ENCODE data around the gene TNRC6A.
A peak's percentile ranks its signal among the peaks of the same experiment; 100 is the strongest.
"Not testable (repeated sequence)": the region's sequence is repeated elsewhere in the genome, so short reads cannot be mapped to it uniquely, and the experiment has no call there.

Gene TNRC6A

DNA sequence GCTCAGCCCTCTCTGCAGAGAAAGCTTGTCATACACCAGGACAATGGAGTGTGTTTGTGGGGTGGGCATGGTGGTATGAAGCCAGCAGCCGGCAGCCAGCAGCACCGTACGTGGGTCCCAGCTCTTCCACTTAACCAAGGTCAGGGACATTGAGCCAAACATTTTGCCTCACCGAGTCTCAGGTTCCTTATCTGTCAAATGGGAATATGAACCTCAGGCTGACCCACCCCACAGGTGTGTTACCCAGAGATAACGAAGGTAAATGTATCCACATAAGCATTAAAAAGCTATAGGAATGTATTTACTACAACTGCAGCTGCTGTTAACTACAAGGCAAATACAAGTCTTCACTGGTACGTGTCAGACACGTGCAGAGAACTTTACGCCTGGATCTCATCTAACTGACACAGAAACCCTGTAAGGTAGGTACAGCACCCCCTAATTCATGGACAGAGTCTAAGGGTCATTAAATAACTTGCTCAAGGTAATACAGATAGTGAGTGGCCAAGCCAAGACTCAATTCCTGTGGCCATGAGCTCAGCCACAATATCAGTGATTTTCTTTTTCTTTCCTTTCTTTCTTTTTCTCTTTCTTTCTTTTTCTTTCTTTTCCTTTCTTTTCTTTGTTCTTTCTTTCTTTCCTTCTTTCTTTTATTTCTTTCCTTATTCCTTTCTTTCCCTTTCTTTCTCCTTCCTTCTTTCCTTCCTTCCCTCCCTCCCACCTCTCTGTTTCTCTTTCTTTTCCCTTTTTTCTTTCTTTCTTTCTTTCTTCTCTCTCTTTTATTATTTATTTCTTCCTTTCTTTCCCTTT, 117.3 kb downstream of the TNRC6A start:
- no peak for DNase-seq

DNA sequence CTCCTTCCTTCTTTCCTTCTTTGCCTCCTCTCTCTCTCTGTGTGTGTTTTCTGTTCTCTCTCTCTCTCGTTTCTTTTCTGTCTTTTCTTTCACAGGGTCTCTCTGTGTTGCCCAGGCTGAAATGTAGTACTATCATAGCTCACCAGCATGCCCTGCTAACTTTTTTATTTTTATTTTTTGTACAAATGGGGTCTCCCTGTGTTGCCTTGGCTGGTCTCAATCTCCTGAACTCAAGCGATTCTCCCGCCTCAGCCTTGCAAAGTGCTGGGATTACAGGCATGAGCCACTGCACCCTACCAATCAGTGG, 117.9 kb downstream of the TNRC6A start:
- DNase-seq = no peak

DNA sequence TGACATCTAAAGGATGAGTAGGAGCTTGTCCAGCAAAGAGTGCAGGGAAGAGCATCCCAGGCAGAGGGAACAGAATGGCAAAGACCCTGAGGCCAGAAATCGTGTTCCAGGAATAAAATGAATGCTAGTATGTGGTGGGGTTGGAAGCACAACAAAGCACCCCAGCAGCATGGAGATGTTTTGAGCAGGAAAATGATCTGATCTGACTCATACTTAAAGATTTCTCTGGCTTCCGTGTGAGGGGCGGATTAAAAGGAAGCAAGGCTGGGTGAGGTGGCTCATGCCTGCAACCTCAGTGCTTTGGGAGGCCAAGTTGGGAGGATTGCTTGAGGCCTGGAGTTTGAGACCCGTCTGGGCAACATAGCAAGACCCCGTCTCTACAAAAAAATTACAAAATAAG, 118.6 kb downstream of the TNRC6A start:
- no peak for DNase-seq

- no peak for DNase-seq
Measured at GRCh38 chr16:24849641-24850040, 120.2 kb downstream of the TNRC6A start.

DNA sequence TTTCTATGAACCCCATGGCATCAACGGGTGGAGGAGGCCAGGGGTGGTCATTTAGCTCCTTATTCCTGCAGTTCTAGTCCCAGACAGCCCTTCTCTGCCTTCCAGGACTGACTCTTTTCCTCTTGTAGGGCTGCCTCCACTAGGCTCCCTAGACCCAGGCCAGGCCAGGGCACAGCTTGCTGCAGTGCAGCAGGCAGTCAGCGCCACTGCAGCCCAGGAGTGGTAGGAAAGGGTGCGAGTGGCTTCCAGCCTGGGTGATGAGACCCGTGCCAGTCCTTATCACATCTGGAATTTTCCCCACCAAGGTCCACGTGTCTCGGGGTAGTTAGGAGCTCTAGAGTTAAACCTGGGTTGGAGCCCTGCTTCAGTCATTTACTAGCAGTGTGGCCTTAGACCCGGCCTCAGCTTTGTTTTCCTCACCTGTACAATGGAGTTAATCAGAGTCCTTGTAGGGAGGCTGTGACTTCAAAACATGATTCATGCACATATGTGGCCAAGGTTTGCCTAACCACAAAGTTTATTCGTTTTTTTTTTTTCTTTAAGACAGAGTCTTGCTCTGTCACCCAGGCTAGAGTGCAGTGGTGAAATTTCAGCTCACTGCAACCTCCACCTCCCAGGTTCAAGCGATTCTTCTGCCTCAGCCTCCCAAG, 121.0 kb downstream of the TNRC6A start:
- DNase-seq = no peak

- DNase-seq = peak; percentile 23
Measured at GRCh38 chr16:24851700-24852099, 122.2 kb downstream of the TNRC6A start.

GRCh38 chr16:24852281-24852721, 122.8 kb downstream of the TNRC6A start:
- DNase-seq = no peak

GRCh38 chr16:24853169-24853824, 123.8 kb downstream of the TNRC6A start:
- no peak for DNase-seq

DNA sequence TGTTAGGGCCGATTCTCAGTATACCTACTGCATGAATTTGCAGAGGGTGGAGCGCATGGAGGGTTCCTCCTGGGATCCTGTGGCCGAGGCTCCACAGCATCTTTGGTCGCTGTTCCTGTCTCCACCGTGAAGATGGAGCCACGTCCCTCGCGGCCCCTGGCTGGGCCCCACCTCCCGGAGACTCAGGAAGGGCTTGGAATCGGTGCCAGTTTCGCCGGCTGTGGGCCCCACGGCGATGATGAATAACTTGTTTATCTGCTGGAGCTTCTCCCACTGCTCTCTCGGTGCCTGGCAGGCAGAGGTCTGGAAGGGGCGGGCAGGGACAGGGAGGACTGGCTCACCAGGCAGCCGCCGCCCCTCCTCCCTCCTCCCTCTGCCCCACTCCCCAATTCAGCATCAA, 124.4 kb downstream of the TNRC6A start:
- DNase-seq = no peak

- no peak for DNase-seq
Measured at GRCh38 chr16:24854607-24855171, 125.2 kb downstream of the TNRC6A start.

- no peak for DNase-seq
Measured at GRCh38 chr16:24855678-24856077, 126.2 kb downstream of the TNRC6A start.

GRCh38 chr16:24856871-24857270, 127.4 kb downstream of the TNRC6A start:
- not testable (repeated sequence) for DNase-seq

- DNase-seq = peak; percentile 32
Measured at GRCh38 chr16:24858219-24859041, 129.0 kb downstream of the TNRC6A start.

- DNase-seq = no peak
Measured at GRCh38 chr16:24861461-24861860, 132.0 kb downstream of the TNRC6A start.

DNA sequence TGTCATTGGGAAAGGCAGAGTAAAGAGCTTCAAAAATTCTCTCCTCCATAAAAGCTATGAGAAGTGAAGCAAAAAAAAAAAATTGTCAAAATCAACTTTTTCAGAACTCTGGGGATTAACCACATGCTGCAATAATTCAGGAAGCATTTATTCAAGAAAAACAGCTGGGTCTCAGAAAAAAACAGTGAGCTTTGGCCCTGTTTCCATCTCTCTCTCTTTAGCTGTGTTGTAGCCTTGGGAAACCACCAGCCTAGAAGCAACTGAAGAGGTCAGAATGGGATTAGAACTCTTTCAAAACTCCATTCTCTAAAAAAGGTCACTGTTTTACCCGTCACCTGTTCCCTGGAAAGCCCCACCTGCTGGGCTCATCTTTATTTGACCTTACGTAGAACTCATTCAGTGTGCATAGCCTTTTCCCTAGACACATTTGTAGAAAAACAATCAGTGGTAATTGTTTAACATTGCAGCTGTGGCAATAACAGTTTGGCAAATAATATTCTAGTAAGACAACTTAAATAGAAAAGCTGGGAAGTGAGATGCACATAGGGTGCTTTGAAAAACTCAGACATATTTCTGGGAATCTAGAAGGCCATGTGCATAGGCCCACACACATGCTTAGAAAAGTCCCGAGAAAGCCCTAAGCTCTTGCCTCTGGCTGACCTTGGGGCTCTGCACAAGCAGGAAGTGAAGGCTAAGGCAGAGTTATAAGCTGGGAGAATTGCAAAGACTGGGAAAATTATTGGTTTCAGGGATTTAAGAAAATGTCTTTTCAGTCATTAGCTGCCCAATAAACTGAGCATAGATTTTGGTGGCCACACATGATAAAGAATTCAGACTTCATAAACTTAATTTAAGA, 134.4 kb downstream of the TNRC6A start:
- DNase-seq = no peak

DNA sequence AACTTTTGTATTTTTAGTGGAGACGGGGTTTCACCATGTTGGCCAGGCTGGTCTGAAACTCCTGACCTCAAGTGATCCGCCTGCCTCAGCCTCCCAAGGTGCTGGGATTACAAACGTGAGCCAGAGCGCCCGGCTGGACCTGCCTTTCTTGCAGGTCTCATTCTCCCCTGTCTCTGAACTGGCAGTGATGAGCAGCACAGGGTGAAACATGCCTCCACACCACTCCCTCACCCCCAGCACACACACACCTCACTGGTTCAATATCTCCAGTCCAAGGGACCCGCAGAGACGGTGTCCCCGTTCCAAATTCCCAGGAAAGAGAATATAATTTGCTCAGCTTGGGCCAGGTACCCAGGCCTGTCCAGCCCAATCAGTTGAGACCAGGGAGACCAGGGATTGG, 139.6 kb downstream of the TNRC6A start:
- no peak for DNase-seq

DNA sequence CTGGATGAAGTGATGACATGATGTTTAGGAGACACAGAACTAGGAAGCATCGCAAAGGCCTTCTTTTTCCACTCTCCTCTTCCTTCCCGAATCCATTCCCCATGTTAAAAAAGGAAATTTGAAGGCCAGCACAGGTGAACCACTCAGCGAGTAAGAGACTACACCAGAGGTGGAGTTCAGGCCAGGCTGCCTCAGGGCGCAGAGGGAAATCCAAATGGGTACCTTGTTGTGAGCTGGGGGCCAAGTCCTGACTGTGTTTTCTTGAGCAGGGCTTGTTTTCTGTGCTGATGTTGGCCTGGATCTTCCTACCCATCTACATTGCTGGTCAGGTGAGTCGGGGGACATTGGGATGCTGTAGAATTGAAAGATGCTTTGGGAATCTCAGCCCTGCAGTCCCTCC, 142.4 kb downstream of the TNRC6A start:
- no peak for DNase-seq

DNA sequence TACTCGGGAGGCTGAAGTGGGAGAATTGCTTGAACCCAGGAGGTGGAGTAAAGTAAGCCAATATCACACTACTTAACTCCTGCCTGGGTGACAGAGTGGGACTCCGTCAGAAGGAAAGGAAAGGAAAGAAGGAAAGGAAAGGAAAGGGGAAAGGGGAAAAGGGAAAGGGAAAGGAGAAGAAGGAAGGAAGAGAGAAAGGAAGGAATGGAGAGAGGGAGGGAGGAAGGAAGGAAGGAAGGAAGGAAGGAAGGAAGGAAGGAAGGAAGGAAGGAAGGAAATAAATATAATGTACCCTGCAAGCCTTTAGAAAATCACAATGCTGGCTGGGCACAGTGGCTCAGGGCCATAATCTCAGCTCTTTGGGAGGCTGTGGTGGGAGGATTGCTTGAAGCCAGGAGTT, 143.6 kb downstream of the TNRC6A start:
- no peak for DNase-seq

DNA sequence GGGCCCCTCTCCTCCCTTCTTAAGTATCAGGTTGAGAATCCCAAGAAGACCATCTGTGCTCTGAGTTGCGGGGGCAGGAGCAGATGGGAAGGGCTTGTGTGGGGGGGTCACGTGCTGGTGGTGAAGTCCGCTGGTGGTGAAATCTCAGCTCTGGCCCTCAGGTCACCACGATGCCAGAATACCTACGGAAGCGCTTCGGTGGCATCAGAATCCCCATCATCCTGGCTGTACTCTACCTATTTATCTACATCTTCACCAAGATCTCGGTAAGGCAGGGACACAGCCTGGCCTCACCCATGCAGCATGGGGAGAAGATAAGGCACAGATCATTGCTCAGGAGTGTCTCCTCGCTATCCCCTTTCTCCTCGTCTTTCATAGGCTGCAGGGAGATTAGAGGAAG, 146.0 kb downstream of the TNRC6A start:
- DNase-seq = no peak
